GM18868 (cell line): ENCODE results near the gene EMC8.
"Not testable (repeated sequence)": the region's sequence is repeated elsewhere in the genome, so short reads cannot be mapped to it uniquely, and the experiment has no call there.

ENCODE experiments used
- ATAC-seq: cut with Tn5 transposase; IDR thresholded peaks from one replicate; pipeline ENCODE4 v1.9.1; 2021; ENCODE audit warnings: mild to moderate bottlenecking, moderate library complexity; ENCODE audit not compliant: unreplicated experiment

Gene EMC8

DNA sequence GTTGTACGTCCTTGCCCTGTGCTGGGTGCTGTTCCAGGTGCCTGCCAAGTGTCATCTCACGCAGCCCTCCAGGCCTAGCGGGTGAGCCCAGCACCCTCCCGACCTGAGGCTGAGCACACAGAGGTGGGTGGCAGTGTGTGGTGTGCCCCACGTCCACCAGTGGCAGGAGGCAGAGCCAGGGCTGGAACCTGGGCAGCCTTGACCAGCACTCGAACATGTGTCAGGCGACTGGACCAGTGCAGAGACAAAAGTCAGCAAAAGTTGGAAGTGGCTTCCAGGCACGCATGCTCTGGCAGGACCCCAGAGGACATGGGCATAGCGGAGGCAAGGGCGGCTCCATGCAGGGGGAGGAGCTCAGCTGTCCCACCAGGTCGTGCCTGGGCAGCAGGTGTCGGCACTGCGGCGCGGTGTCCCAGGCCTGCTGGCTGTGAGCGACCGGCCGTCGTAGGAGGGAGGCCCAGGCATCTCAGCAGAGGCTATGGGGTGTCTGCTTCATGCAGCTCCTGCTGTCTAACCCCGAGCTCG lies 35.9 kb upstream of the EMC8 start:
- ATAC-seq = no peak

DNA sequence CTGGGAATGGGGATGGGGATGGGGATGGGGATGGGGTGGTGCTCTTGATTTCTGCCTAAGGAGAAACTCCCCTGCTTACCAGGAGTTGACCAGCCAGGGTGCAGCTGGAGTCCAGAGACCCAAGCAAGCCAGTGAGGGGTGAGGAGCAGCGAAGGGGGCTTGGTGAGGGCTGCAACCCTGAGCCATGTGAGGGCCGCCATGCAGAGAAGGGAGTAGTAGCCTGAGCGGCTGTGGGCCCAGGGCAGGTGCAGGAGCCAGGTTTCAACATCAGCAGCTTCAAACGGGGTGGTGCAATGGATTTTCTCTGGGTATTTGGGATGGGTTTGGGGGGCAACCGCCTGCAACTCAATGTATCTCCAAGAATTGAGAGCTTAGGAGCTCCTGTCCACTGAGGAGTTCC lies 35.4 kb upstream of the EMC8 start:
- ATAC-seq = no peak

DNA sequence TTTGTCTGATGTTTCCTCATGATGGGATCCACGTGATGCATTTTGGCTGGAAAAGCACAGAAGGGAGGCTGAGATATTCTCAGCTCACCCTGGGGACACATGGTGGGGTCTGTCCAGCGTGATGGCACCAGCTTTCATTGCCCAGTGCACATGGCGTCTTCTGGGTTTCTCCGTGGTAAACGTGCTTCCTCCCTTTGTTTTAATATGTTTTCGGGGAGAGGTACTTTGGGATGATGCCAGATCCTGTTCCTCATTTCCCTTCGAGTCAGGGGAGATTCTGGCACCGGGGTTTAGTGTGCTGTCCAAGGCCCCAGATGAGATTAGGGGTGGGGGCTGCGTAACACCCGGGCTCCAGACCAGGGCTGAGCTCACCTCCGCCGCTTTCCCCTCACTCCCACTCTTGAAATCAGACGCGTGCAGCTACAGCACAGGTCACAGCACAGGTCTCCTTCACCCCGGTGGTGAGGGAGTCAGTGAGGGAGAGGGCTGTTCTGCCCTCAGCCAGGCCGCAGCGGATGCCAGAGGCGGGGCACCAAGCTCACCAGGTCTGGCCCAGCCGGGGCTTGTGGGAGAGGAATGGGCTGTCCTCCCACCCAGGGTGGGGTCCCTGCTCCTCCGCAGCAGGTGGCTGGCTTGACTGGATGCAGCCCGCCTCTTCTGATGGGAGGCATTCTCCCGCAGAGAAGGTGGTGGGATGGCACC lies 34.0 kb upstream of the EMC8 start:
- ATAC-seq = no peak

DNA sequence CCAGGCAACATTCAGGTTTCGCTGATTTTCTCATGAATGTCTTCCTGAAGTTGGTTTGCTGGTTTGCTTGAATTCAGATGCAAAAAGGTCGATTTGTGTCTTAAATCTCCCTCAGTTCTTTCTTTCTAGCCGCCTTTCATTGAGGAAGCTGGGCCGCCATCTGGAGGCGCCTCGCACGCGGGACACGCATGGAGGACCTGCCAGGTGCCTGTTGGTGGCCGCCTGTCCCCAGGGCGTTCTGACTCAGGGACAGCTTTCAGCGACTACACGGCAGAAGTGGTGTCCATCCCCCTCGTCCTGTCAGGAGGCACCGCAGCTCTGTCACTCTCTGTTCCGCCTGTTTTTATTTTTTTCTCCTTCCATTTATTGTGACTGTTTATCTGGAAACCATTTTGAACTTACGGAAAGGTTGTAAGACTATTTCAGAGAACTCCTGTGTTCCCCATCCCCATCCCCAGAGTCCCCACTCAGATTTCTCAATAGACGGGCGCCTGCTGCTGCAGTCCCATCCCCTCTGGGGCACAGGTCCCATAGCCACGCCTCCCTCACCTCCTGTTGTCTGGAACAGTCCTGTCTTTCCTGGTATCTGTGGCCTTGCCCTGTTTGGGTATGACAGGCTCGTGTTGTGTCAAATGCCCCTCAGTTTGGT lies 33.4 kb upstream of the EMC8 start:
- no peak for ATAC-seq

DNA sequence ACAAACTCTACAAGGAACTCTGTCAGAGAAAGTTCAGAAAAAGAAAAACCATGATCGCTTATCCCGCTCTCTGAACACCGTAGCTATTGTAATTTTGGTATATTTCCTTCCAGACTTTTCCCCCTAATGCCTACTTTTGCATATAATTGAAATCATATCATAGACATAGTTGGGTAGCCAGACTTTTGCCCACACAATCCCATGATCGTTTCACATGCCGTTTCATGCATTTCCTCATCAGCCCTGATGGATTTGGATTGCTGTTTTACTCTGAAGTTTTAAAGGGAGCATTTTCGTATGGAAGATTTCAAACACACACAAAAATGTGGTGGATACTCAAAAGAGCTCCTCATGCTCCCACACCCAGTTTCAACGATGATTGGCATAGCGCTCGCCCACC lies 31.5 kb upstream of the EMC8 start:
- ATAC-seq = no peak

DNA sequence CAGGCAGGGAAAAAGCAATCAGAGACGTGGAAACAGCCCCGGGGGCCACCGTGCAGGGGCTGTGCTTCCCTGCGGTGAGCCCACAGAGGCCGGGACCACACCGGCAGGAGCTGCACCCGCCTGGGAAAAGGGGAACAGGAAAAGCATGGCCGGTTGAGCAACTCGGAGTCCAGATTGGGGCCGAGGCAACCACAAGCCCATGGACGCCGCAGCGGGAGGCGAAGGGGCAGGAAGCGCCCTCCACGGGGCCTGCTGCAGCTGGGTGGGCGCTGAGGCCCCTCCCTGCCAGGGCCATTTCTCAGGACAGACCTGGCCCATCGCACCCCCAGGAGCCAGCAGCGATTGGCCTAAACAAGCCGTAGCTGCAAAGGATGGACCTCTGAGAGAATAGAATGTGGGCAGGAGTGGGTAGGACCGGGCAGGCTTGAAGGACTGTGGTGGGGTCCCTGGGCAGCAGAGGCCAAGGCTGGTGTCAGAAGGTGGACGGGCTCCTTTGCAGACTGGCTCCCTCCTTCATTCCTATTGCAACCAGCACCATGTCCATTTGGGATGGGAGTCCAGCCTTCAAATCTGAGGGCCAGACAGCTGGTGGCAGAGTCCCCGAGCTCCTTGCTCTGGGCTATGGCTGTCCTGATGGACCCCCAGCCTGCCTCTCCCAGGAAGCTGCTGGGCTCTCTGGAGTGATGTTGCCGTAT lies 30.6 kb upstream of the EMC8 start:
- no peak for ATAC-seq

DNA sequence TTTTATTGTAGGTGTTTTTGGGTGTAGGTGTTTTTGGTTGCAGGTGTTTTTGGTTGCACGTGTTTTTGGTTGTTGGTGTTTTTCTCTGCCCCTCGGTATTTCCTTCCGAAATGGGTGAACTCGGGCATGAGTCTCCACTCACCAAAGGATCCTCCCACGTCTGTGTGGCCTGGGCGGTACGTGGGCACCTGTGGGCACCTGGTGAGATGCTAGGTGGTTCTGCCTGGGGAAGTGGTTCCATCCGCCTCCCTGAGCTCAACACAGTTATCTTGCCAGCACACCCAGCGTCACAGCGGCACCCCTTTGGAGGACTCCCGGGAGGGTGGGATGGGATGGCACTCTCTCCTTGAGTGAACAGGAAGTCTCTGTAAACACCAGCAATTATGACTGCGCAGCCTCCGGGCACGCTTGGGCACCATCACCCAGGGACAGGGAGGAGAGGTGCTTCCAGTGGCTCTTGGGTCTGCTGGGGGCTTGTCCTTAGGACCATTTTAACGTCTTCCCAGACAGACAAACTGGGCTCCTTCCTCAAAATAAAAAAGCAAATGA lies 29.9 kb upstream of the EMC8 start:
- no peak for ATAC-seq

DNA sequence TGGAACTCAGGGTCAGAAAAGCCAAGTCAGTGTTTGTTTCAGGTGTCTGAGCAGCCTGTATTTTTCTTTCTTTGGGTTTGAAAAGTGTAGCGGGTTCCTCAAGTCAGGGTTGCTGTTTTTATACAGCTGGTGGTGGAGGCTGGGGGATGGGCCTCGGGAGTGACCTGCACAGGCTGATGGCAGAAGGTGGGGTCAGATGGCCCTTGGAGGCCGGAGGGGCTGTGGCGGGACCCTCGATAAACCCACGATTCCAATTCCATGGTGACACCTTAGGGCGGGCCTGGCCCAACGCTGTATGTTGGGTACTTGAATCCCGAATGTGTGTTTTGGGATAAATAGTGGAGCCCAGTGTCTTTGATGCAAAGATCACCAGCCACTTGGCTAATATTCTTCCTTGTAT lies 28.8 kb upstream of the EMC8 start:
- ATAC-seq = no peak

DNA sequence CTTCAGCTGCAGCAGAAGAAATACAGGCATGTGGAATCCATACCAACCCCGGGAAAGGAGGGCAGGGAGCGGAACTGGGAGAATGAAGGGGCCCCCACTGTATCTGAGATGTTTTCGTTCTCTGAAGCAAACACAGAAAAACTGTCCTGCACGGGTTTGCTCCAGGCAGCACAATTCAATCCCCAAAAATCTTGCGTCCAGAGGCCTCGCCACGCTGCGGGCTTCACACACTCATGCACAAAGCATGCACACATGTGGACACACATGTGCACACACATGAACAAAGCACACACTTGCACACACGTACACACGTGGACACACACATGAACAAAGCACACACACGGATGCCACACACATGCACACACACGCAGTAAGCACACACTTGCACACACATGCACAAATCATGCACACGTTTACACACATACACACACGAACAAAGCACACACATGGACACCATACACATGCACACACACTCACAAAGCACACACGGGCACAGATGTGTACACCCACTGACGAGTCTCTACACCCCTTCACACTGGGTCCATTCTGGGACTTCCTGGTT lies 27.4 kb upstream of the EMC8 start:
- no peak for ATAC-seq

DNA sequence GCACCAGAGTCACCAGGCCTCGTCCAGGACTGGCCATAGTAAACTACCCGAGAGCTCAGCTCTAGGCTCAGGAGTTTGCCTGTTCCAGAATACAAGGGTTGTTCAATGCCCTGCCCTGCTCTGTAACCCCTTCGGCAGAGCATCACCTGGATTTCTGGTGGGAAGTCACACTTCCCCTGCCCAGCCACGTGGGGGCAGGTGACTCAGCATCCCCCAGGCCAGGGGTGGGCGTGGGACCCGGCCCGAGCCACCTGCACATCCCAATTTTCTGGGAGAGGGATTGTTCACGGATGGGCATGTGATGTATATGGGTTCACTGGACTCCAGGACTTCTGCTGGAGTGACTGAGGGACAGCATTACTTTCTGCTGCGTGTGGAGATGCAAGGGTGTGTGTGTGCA lies 26.0 kb upstream of the EMC8 start:
- no peak for ATAC-seq

DNA sequence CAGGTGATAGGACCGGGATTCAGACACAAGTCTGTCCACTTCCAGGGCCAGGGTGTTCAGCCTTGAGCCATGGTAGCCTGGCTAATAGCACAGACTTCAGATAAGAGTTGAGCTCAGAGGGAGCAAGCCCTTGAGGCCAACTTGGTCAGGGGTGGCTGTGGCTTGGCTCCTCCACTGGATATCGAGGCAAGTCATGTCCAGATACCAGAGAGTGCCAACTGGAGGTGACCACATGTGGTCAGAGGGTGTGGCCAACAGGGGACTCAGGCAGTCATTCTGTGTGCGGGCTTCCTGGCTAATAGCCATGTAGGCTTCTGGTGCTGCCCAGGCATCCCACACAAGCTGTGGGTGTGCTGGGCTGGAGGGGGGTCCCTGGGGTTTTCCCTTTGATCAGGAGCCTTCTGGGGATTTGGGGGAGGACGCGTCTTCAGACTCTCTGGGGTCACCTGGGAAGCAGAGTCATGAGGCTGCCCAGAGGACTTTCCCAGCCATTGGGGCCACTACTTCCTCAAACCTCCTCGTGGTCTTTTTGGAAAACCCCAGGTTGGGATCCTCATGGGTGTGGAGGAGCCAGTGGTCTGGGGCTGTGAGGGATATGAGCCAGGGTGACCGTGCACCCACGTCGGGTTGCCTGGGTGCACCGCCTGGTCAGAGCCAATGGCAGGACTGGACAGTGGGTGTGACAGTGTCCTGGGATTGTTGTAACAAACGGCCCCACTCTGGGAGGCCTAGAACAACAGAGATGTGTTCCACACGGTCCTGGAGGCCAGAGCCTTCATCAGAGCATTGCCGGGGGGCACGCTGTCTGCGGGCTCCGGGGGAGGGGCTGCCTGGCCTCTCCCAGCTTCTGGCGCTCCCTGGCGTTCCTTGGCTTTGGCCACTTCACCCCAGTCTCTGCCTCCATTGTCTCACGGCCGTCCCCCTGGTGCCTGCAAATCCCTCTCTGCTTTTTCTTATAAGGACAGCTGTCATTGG lies 25.1 kb upstream of the EMC8 start:
- no peak for ATAC-seq

DNA sequence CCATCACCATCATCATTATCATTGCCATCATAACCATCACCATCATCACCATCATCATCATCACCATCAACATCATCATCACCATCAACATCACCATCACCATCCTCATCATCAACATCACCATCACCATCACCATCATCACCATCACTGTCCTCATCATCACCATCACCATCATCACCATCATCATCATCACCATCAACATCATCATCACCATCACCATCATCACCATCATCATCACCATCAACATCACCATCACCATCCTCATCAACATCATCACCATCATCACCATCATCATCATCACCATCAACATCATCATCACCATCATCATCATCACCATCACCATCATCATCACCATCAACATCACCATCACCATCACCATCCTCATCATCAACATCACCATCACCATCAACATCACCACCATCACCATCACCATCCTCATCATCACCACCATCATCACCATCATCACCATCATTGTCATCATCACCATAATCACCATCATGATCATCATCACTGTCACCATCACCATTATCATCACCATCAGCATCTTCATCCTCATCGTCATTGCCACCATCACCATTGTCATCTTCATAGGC lies 24.1 kb upstream of the EMC8 start:
- ATAC-seq = no peak

DNA sequence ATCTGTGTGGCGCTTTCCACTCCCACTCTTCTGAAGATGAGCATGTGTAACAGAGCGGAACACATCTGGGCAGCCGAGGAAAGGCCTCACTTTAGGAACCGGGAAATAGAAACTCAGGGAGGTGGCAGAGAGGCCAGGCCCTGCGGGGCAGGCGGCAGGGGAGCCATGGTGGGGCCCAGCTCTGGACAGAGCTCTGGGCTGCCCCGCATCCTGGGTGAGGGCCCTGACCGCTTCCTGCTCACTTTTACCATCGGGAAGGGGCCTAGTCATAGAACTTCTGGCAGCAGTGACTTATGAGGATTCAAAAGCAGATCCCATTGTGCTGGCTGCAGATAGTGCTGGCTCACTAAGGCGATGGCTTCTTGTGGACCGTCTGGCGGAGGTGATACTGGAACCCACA lies 22.8 kb upstream of the EMC8 start:
- no peak for ATAC-seq

DNA sequence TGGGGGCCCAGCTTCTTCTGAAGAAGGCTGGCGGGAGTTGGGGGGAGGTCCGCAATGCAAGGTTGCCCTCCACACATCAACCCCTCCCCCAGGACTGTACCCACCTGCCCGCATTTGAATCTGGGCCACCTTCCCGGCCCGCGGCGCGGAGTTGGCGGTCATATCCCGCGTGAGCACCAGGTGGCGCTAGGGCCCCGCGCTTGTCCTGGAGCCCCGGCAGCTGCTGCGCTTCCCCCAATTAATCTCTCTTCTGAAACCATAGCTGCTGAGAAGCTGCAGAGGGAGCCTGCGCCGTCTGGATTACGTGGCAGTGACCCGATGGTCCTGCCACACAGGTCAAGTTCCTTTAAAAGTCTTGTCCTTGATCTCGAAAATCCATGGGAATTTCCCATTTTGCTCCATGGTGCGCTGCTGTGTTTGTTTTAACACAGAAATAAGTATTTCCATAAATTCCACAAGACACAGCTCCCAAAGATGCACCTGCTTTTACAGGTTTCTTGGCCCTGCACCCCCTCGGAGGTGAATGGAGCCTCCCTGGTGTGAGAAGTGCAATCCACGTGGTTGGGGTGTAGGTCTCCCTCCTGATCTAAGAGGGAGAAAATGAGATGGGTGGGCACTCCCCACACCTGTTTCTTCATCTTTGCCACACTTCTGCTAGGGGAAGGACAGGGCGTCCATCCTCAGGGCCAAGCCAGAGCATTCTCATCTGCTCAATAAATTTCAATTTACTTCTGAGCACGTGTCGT lies 22.2 kb upstream of the EMC8 start:
- ATAC-seq = no peak

DNA sequence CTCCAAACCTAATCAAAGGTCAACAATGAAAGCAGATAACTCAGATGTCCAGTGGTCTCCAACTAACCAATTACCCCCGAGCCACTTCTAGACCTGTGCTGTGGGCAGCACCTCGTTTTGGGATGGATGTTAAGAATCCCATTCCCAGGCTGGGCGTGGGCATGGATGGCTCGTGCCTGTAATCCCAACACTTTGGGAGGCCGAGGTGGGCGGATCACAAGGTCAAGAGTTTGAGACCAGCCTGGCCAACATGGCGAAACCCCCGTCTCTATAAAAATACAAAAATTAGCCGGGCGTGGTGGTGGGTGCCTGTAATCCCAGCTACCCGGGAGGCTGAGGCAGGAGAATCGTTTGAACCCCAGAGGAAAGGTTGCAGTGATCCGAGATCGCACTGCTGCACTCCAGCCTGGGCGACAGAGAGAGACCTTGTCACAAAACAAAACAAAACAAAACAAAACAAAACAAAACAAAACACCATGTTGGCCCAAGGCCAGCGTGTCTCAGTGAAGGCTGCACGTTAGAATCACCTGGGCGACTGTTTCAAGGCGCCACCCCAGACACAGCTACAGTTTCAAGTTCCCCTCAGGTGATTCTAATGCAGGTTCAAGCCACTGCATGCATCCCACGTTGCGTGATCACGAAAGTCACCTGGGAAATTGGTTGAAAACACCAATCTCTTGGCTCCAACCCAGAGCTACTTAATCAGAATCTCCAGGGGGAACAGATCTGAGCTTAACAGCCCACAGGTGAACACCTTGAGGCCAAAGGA lies 21.4 kb upstream of the EMC8 start:
- no peak for ATAC-seq

DNA sequence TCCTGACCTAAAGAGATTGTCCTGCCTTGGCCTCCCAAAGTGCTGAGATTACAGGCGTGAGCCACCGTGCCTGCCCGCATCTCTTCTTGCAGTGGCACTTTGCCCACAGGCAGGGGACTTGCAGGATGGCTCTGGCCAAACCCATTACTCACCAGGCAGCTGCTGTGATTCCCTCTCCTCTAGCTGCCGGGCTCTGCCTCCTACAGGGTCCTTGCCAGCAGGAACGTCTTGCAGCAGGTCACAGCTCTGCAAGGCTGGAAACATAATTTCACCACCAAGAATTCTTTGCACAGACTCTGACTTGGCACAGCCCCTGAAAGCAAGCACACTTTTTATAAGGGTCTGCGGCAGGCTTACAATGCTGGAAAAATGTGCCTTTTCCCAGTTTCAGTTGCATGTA lies 20.4 kb upstream of the EMC8 start:
- no peak for ATAC-seq

DNA sequence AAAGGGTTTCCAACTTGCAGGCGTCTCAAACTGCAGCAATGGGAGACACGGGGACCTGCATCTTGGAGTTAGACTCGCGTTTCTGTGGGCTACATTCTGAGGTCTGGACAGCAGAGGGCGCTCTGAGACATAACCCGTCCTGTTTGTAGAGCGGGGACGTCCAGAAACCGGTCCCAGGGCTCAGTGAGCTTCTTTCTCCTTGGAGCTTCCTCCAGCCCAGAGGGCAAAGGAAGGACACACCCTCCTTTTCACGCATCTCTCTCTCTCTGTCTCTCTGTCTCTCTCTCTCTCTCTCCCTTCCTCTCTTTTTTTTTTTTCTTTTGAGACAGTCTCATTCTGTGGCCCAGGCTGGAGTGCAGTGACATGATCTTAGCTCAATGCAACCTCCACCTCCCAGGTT lies 19.9 kb upstream of the EMC8 start:
- no peak for ATAC-seq

DNA sequence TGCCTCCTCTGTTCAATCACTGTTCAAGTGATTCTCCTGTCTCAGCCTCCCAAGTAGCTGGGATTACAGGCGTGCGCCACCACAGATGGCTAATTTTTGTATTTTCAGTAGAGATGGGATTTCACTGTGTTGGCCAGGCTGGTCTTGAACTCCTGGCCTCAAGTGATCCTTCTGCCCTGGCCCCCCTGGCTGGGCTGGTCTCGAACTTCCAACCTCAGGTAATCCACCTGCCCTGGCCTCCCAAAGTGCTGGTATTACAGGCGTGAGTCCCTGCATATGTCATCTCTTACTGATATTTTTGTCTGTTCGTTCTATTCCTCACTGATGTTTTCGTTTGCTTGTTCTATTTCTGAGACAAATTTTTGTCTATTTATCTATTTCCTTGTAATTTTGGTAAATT lies 17.9 kb upstream of the EMC8 start:
- ATAC-seq = not testable (repeated sequence)
